ENCODE measurements around the gene TLNRD1.

DNA sequence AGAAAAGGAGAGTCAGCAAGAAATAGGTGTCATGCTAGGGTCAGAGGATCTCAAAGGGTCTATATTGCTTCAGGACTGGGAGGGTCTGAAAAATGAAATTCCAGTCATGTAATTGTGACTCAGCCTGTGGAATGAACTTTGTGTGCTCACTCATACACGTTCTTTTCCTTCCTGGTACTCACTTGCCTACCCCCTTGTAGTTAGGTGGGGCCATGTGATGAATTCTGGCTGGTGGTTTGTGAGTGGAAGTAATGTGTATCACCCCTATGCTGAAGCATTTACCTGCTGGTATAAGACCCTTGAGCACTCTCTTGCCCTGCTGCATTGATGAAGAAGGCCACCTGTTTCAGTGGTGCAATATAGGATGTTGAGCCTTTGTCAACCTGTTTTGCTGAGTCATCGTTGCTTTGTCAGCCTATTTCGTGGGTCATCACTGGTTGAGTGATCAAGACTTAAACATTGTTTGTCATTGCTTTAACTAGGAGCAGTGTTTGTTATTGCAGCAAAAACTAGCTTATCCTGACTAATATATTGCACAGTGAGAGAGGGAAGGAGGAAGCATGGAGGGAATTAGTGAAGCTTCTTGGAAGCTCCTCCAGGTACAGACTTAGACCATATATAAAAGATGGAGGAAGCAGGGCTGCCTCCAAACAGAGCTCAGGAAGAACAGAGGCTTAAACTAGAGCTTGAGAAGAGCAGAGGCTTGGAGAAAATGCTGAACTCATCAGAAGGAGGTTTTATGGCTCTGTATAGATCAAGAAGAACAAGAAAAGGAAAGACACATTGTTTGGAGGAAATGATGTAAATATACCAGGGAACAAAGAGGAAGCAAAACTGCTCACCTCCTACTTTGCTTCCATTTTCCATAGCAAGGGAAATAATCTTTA is 28.9 kb downstream of the TLNRD1 start:
- TF ChIP-seq, protein P1, sequence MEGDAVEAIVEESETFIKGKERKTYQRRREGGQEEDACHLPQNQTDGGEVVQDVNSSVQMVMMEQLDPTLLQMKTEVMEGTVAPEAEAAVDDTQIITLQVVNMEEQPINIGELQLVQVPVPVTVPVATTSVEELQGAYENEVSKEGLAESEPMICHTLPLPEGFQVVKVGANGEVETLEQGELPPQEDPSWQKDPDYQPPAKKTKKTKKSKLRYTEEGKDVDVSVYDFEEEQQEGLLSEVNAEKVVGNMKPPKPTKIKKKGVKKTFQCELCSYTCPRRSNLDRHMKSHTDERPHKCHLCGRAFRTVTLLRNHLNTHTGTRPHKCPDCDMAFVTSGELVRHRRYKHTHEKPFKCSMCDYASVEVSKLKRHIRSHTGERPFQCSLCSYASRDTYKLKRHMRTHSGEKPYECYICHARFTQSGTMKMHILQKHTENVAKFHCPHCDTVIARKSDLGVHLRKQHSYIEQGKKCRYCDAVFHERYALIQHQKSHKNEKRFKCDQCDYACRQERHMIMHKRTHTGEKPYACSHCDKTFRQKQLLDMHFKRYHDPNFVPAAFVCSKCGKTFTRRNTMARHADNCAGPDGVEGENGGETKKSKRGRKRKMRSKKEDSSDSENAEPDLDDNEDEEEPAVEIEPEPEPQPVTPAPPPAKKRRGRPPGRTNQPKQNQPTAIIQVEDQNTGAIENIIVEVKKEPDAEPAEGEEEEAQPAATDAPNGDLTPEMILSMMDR (IDR thresholded peaks at IDR 0.05) = no peak
- TF ChIP-seq EP300 (IDR thresholded peaks at IDR 0.05; ENCODE audit: low read depth) (no peak), POLR2A (IDR thresholded peaks at IDR 0.05) (no peak), POLR2AphosphoS5 (IDR thresholded peaks at IDR 0.05) (no peak)

All from transverse colon (tissue), 4 donors.